Left kidney (tissue), 8 donors: Measurements from ENCODE around the gene OXTR. TPM values are rescaled to one million over a fixed set of nuclear protein-coding genes. Genes with fewer than 3 reads are reported as not detected.
A peak's percentile ranks its signal among the peaks of the same experiment; 100 is the strongest.

Experiments used
- DNase-seq: peaks from one replicate; pipeline ENCODE4 v3.0.0-alpha.2; 2013
- long read RNA-seq, 8 donors: transcript quantifications; one replicate each; lab custom pipeline, GENCODE V29; 2026
- polyA plus RNA-seq: library from polyadenylated mRNA; unstranded; fragments of 120-200 nt; gene quantifications from one replicate; pipeline ENCODE4 v1.2.1, GENCODE V29; 2013; ENCODE audit not compliant: insufficient read length

The OXTR gene
- 1.8 TPM for polyA plus RNA-seq
- long read RNA-seq, donor 1: 0 reads
- long read RNA-seq, donor 2: 0 reads
- long read RNA-seq, donor 3: 0 reads
- long read RNA-seq, donor 4: 0 reads
- long read RNA-seq, donor 5: 0 reads
- long read RNA-seq, donor 6: 0 reads
- long read RNA-seq, donor 7: 0 reads
- long read RNA-seq, donor 8: 0 reads

DNA sequence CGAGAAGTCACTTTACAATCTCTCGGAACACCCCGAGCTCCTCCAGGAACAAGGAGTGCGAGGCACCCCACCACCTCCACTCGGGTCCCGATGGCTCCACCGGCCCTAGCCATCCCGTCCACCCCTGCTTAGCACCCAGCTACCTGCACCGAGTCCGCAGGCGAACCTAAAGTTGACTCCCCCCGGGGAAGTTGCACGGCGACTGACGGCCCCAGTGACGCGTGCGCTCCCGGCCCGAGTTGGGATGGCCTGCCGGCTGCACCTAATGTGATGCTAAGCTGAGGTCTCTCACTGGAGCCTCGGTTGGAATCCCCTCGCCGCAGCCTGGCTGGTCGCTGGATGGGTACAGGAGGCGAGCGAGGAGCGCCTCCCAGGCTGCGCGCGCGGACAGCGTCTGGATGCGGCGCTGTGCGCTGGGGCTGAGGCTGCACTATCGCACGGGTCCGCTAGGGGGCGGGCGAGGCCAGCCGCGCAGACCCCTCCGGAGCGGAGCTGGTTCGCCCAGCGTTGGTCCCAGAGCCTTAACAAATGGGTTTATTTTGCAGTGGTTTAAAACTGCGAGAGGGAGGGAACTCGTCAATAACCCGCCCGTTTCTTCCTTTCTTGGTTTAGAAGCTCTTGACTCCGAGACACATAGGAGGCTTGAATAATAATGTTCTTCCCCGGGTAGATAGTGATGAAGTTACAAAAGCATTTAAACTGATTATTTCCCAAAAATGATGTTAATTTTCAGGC, at the start of gene OXTR:
Gene OXTR, minus strand, starts transcription at position 526 of the 735 bp plus-strand sequence. CDS start 1,426 bp downstream, outside the sequence.
- peak; percentile 61 for DNase-seq

DNA sequence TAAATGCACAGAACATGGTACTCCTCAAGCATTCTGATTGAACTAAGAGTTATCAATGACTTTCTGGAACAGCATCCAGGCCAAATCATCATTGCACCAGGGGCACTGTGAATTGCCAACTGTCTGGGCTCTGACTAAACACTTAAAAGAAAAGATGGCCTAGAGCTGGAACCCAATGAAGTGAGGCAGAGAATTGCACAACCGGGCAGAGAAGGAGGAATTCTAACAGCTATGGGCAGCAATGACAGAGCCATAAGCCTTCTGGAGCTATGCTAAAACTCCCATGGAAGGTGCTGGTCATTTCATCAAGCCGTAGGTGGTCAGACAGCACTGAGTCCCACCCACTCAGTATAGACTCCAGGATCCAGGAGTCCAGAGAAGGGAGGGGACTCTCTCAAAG, 48.1 kb upstream of the OXTR start:
- DNase-seq: no peak

DNA sequence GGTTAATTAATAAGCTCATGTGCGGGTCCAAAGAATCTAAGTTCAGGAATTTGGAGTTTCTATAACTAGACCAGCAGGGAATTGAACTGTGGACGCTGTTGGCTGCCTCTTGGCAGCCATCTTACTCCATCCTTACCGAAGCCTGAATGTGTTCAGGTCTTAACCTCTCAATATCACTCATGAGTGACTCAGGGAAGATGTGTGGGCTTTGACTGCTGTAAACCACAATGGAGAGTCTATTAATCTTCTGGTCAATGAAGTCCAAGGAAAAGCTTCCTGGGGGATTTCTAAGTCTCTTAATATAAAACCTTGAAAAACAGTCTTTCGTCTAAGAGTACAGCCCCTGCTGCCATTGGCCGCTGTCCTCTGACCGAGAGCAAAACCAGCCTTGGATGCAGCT, 46.7 kb upstream of the OXTR start:
- DNase-seq: no peak

DNA sequence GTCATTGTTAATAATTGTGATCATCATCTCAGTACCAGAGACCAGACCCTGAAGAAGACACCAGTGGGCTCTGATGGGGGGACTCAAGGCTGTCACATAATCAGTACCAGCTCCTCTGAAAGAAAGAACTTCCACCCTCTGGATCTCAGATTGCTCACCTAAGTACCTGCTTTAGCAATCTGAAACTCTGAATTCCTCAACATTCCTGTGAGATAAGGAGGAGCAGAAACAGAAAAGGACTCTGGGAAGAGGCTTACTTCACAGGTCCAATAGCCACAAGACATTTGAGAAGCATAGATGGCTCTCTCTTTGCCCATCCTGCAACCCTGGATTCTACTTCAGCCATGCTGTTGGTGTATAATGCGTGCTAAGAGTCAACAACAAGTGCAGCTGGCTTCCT, 44.0 kb upstream of the OXTR start:
- no peak for DNase-seq

DNA sequence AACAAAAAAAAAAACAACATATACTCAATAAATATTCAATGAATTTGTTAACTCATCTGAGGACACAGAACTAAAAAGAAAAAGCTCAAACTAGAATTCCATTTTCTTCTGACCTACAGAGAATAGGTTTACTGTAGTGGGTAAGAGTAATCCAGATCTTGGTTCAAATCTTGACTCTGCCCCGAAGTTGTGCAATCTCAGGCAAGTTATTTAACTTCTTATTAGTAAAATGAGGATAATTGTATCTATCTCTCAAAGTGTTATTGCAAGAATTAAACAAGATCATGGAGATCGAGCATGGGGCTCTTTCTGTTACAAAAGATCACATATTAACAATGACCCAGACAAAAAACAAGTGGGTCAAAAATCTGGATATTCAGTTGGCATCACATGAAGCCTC, 41.1 kb upstream of the OXTR start:
- no peak for DNase-seq

DNA sequence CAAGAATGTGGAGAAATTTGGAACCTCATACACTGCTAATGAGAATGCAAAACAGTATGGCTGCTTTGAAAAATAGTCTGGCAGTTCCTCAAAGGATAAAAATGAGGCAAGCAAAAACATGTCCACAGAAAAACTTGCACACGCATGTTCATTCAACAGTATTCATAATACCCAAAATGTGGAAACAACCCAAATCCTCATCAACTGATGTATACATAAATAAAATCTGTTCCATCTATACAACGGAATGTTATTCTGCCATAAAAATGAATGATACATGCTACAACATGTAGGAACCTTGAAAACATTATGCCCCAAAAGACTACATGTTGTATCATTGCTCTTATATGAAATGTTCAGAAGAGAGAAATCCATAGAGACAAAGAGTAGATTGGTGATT, 36.4 kb upstream of the OXTR start:
- no peak for DNase-seq

DNA sequence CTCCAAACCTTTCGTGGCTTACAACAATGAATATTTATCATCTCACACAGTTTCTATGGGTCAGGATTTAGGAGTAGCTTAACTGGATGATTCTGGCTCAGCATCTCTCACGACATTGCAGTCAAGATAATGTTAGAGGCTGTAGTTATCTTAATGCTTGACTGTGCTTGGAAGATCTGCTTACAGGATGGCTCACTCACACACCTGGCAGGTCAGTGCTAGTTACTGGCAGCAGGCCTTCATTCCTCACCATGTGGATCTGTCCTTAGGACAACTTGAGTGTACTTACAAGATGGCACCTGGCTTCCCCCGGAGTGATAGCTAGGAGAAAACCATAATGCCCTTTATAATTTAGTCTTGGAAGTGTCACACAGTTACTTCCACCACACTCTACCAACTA, 32.8 kb upstream of the OXTR start:
- no peak for DNase-seq

DNA sequence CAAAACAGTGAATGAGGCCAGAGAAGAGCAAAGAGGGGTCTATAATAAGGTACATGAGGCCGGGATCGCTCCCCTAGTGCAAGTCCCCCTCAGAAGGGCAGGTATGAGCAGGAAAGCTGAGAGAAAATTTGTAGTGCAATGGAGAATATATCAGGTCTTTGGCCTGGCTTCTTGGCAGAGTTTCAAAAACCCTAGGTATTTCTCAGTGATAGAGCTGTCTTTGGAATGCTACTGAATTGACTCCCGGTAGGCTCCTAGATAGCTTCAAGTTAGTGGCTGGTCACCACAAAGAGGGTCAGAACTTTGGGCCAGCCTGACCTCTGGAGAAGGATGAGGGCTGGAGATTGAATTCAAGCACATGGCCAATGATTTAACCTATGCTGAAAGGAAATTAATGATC, 30.6 kb upstream of the OXTR start:
- DNase-seq: no peak

DNA sequence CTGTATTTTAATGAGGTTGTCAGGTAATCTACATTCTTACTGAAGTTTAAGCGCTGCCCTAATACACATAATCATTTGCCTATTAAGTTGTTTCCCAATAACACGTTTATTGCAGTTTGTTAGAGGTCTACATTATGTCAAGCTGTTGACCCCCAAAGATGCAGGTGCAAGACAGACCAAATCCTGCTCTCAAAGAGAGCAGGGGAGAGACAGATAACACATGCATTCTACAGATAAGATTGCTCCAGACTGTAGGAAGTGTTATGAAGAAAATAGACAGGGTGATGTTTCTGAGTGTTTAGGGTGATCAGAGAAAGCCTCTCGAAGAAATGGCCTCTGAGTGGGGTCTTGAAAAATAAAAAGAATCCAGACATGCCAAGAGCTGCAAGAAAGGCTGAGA, 24.8 kb upstream of the OXTR start:
- no peak for DNase-seq

DNA sequence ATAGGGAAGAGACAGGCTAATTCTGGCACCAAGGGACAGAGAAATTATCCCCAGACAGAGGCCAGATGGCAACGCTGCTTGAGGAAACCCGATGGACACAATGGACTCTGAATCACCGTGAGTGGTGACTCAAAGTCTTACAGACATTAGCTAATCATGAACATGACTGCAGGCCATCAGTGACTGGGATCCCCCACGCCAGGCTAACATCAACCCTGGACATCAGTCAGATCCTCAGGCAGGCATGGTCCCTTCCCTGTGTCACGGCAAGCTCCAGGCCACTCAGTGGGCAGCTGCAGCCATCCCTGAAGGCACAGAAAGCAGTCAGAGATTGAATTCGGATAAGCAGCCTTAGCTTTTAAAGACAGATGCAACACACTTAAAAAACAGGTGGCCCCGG, 23.8 kb upstream of the OXTR start:
- no peak for DNase-seq

DNA sequence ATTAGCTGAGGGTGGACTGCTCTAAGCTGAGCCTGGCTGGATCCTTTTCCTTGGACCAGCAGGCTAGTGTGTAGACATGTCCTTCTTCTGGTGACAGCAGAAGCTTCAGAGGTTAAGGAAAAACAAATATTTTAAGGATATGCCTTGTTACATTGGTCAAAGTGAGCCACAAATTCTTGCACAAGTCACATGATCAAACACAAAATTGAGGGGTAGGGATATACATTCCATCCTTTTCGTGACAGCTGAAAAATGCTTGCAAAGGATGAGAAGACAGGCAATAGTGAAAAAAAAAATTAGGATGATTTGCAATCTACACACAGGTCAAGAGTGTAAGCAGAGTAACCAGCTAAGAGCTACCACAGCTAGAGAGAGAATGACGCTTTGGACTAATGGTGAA, 21.1 kb upstream of the OXTR start:
- DNase-seq: no peak

DNA sequence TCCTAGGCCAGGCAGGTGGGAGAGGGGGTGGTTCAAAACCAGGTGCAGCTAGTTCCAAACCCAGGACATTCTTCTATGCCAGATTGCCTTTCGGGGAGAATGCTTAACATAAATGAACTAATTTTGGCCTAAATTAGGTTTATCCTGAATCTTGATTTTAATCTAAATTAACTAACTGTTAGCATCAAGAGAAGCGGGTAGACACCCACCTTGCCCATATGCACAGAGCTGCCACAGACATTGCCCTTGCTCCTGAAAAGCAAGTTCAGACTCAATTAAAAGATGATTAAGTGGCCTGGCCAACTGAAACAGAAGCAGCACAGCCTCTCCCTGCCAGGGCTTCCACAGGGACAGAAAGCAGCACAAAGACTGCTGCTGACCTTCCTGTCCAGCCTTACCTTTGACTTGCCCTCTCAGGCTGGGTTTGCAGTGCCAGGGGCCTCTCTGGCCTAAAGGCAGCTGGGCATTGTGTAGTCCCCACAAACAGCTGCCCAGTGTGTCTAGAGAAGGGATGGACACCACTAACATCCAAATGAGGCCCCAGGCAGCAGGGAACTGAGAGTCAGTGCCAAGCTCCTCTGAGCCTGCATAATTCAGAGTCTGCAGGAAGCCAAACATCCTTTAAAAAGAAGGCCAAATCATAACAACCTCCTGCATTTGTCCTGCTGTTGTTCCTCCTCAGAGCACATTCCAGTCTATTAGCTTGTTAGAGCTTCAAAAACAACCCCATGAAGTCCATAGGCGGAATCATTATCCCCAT, 15.4 kb upstream of the OXTR start:
- DNase-seq: no peak

DNA sequence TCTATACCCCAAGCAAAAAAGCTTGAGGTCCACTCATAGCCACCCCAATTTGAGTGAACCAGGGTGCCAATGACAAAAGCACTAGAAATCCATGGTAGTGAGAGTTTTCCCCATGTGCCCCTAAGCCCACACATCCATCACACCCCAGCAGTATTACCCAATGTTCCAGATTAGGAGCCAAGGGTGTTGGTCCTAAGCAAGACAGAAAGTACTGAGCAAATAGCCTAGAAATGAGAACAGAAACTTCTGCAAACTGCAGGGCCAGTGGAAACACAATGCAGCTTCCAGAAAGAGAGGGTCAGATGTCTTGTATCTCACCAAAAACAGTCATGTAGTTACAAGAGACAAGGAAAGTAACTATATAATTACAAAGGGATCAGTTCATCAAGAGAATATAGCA, 10.9 kb upstream of the OXTR start:
- DNase-seq: no peak

DNA sequence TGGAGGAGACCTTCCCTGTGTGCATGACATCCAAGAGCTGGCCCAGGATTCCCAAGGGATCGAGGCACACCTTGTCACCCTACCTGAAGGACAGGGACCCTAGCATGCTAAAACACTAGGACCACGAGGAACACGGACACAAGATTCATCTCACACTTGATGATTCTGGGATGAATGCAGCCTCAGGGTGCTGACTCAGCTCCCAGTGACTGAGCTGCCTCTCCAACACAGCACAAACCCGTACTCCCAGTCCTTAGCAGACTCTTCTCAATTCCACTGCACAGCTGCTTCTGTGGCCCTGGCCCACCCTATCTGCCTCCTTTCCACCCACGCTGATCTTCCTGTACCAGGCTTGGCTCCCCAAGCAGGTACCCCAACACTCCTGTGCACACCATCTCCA, 9.1 kb upstream of the OXTR start:
- DNase-seq: no peak

DNA sequence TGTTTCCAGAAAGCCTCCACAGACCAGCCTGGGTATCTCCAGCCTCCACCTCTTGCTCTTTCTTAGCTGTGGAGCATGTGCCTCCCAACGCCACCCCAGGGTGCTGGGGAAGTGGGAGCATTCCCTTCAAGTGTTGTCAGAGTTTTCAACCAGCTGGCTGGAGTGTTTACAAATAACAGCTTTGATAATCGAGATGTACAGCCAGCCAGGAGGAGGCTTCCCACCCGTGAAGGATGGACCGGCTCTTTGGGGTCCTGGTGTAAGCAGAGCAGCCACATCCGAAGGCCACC, 8.5 kb upstream of the OXTR start:
- no peak for DNase-seq

DNA sequence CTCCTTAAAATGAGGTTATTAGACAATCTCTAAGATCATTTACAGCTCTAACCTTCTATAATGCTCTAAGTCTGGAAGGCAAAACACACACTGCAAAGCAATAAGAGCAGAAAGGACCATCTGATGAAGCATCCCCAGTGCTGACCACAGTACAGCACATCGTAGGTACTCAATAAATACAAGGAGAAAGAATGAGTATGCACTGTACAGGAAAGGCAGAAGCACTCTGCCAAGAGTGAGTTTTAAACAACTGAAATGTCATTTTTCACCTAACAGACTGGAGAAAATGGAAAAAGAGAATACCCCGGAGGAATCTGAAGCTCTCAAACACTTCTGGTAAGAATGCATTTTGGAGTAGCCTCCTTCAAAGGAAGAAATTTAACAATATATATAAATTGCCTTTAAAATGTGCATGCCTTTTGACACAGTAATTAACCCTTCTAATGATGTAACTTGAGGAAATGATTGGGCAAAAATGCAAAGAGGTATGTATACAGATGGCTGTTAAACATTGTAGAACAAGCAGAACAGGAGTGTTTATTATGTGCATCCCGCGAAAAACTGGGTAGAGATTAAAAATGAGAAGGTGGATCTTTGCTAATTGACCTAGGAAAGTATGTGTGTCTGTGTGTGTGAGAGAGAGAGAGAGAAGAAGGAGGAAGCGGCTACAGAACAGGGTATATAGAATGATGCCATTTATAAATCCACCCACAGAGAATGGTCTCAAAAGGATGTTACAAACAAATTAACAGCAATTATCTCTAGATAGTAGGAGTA, 8.0 kb upstream of the OXTR start:
- DNase-seq: no peak

DNA sequence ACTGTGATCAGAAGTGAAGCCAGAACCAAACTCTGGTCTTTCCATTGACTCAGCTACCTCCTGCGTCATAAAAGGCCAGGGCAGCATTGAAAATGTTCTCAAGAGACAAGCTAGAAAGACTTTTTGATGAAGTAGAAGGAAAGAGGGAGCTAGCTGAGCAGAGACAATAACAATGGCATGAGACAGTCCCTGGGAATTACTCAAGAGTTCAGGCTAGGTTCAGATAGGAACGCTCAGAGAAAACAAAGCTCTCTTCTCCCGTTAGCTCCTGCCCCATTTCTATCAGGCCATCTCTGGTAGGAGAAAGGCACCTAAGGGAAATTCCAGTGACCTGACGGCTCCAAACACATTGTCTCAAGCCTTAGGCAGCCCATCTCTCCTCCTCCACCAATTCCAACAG, 7.0 kb upstream of the OXTR start:
- DNase-seq: no peak

DNA sequence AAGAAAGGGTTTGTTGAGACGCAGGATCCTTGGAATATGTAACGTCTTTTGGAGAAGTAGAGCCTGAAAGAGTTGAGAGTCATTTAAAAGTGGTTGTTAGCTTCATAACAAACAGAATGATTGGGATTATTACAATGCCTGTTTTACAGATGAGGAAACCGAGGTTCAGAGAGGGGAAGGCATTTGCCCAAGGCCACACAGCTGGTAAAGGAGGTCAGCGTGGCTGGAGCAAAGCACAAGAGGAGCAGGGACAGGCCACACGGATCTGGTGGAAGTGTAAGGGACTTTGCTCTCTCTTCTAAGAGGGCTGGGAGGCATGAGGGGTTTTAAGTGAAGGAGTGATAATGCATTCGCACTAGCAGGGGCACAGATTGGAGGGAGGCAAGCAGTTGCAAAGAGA, 6.2 kb upstream of the OXTR start:
- DNase-seq: no peak

DNA sequence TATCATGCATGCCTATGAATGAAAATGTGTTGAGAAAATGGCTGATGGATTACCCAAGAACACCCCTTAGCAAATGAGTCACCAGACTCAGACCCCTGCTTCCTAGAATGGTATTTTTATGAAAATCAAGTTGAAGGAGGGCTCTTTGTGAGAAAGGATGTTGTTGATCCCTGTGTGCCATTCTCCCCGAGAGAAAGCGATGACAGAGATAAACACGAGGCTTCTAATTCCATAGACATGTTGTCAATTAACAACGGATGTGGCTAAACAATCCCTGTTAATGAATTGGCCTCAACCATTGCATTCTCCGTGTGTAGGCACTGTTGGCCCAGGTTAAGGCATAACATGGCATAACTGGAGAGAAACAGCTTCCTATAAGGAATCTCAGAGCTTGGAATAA, 5.8 kb upstream of the OXTR start:
- no peak for DNase-seq

DNA sequence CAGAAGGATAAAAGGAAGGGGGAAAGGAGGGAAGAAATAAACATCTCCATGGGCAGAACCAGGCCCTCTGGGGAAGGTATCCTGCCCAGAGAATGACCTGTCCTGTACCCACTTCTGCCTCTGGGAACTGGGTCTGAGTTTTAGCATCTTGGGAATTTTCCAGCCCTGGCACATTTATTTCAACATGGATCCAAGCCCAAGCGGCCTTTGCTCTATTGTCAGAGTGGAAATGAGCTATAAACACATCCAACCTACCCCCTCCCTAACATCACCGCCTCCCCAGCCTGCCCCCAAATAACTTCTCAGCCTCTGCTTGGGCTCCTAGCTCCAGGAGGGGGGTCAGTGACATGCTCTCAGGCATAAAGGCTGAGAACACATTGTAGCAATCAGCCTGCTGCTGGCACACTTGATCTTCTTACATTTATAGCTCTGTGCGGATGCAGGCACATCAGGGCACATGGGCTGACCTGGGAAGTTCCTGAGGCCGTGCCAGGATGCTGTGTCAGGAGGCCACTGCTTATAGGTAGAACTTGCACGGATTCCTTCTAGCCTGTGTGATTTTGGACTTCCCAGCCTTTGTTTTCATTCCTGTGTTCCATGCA, 4.6 kb upstream of the OXTR start:
- DNase-seq: no peak

DNA sequence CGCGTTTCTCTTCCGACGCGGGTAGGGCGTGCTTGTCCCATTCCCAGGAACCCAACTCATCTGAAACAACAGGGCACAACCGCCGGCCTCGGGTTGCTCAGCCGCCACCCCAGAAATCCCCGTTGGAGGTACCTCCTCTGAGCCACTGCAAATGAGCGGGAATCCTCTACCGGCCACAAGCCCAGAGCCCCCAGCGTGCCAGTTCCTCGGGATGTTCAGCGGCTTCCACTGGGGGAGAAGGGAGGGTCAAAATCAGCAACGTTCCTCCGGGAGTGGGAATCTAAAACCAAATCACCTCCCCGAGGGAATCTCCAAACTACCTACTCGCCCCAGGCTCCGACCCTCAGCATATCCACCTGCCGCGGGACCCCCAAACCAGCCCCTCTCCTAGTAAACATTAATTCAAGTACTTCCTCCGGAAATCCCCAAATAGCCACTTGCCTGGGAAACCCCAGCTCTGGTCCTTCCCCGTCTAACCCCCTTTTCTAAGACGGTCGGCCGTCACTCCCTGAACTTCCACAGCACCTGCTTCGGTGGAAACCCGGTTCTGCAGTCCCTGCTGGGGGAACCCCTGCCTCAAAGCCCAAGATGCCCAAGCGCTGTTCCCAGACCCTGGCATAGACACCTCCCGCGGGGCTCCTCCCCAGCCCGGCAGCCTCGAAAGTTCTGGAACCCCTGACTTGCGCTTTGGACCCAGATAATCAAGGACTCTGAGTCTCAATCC, 887 bp downstream of the OXTR start:
- no peak for DNase-seq
